Measurements from ENCODE around the gene ING5. TPM values are rescaled to one million over a fixed set of nuclear protein-coding genes. Genes with fewer than 3 reads are reported as not detected.

ING5 gene
- total RNA-seq, 3 donors from 2014 or later: 24.6 to 52.3 (median 35.1) TPM

- ATAC-seq (no peak), DNase-seq (no peak)
- peaks cover 16% of the 10 kb centered on the region for H3K4me1 ChIP-seq (ENCODE audit: low read depth)
- no peaks in the 10 kb centered on the region for H3K36me3 ChIP-seq (ENCODE audit: low read depth)
- H3K9me3 ChIP-seq: no peaks in the 10 kb centered on the region
- intact Hi-C loops (cut with DNase I, micrococcal nuclease): no loop called here
- TF ChIP-seq CTCF (IDR thresholded peaks at IDR 0.05): no peak
- H3K4me3 ChIP-seq: no peak overlapping the region
Observed at GRCh38 chr2:241736111-241736510, 34.3 kb downstream of the ING5 start.

GRCh38 chr2:241738040-241738686, 36.3 kb downstream of the ING5 start:
- Histone ChIP-seq H3K4me1 (ENCODE audit: low read depth) (peaks cover 16% of the 10 kb centered on the region), H3K36me3 (ENCODE audit: low read depth) (no peaks in the 10 kb centered on the region), H3K4me3 (no peak overlapping the region), H3K9me3 (no peaks in the 10 kb centered on the region)
- intact Hi-C loops (cut with DNase I, micrococcal nuclease): no loop called here
- DNase-seq (peak in 1 of 3 donors; percentile 54), ATAC-seq (no peak)
- no peak for TF ChIP-seq CTCF (IDR thresholded peaks at IDR 0.05)

GRCh38 chr2:241739177-241739576, 37.3 kb downstream of the ING5 start:
- intact Hi-C loops (cut with DNase I, micrococcal nuclease): no loop called here
- ATAC-seq: no peak
- Histone ChIP-seq H3K36me3 (ENCODE audit: low read depth) (no peaks in the 10 kb centered on the region), H3K9me3 (no peaks in the 10 kb centered on the region), H3K4me3 (no peak overlapping the region), H3K4me1 (ENCODE audit: low read depth) (peaks cover 10% of the 10 kb centered on the region)
- TF ChIP-seq CTCF (IDR thresholded peaks at IDR 0.05): no peak
- DNase-seq: peak in 1 of 3 donors; percentile 43

- no peak for DNase-seq
- Histone ChIP-seq H3K4me3 (no peak overlapping the region), H3K4me1 (ENCODE audit: low read depth) (peaks cover 9% of the 10 kb centered on the region), H3K36me3 (ENCODE audit: low read depth) (no peaks in the 10 kb centered on the region), H3K9me3 (no peaks in the 10 kb centered on the region)
- no peak for ATAC-seq
- TF ChIP-seq CTCF (IDR thresholded peaks at IDR 0.05): no peak
- intact Hi-C loops (cut with DNase I, micrococcal nuclease): no loop called here
Observed at GRCh38 chr2:241739651-241740050, 37.8 kb downstream of the ING5 start.

GRCh38 chr2:241741016-241741415, 39.2 kb downstream of the ING5 start:
- Histone ChIP-seq H3K4me3 (no peak overlapping the region), H3K4me1 (ENCODE audit: low read depth) (peaks cover 3% of the 10 kb centered on the region), H3K36me3 (ENCODE audit: low read depth) (no peaks in the 10 kb centered on the region), H3K9me3 (no peaks in the 10 kb centered on the region)
- ATAC-seq: peak; percentile 38
- DNase-seq: peak in 1 of 3 donors; percentile 68
- TF ChIP-seq CTCF (IDR thresholded peaks at IDR 0.05): no peak
- intact Hi-C loops (cut with DNase I, micrococcal nuclease): no loop called here
